HG03575 (cell line): Measurements from ENCODE around the gene PRADC1.
A peak's percentile ranks its signal among the peaks of the same experiment; 100 is the strongest.

ENCODE experiments used
- ATAC-seq: cut with Tn5 transposase; IDR thresholded peaks from one replicate; pipeline ENCODE4 v1.9.1; 2021; ENCODE audit not compliant: unreplicated experiment, insufficient number of reproducible peaks, low FRiP score; ENCODE audit errors: extremely low read depth

Gene PRADC1

DNA sequence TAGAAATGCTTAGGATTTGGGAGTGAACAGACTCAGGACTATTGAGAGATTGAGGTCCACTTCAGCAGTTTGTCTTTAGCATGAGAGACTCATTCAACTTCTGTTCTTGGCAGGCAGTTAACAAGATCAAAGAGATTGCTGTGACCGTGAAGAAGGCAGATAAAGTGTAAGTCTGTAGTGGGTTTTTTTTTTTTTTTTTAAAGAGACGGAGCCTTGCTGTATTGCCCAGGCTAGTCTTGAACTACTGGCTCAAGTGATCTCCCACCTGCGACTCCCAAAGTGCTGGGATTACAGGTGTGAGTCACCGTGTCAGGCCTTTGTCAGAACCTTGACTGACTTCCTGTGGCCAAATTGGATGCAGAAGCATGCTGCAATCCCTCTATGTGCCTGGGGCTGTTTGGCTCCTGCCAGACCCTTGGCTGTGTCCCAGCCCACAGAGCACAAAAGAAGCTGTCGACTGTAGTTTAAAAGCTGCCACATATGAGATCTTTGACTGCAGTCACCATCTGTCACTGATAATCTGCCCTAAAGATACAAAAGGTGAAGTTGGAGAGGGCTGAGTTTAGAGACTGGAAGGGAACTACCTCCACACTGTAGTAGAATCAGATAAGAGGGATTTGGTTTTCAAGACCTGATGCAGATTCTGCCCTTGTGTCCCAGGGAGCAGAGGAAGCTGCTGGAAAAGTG is 11.0 kb upstream of the PRADC1 start:
- ATAC-seq: no peak

DNA sequence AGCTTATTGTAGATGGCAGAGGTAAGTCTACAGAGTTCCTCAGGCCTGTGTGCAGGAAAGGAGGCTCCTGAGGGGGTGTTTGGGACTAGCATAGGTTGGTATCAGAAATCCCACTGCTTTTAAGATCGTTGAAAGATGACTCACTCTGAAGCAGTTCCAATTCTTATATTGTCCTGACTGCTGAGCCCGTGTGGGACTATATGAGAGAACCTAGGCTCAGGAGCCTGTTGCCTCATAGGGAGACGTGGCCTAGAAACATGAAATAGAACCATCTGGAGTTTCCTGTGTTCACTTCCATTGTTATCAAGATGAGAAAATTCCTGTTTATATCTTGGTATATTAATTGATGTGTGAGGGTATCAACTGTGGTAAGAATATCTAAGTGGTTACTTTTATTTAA is 6.7 kb upstream of the PRADC1 start:
- ATAC-seq: no peak

DNA sequence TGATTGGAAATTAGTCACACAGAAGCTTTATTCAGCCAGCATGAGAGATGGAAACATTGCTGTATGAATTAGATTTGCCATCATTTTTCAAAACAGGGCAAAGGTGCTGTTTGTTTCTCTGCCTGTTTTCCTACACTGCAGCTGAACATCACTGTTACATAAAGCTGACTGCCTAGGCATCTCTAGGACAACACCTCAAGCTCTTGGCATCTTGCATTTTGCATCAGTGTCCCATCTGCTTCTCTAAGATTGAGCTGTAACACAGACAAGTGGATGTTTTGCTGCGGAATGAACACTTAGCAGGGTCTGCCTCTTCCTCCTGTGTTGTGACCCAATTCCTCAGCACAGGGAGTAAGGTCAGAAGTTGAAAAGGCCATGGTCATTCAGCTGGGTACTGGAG is 5.9 kb upstream of the PRADC1 start:
- no peak for ATAC-seq

DNA sequence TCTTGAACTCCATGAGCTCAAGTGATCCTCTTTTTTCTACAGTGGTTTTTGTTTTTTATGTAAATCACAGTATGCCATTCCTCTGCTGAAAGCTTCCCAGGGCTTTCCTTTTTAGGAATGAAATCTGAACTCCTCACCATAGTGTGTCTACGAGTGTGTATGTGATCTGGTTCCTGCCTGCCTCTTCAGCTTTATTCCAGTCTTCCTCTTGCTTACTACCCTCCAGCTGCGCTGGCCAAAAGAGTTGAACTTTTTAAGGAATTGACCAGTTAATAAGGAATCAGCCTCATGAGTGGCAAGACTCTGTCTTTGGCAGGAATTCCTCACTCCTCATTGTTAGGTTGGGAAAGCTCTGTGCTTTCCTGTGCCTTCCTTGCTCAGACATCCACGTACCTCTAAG is 5.1 kb upstream of the PRADC1 start:
- no peak for ATAC-seq

DNA sequence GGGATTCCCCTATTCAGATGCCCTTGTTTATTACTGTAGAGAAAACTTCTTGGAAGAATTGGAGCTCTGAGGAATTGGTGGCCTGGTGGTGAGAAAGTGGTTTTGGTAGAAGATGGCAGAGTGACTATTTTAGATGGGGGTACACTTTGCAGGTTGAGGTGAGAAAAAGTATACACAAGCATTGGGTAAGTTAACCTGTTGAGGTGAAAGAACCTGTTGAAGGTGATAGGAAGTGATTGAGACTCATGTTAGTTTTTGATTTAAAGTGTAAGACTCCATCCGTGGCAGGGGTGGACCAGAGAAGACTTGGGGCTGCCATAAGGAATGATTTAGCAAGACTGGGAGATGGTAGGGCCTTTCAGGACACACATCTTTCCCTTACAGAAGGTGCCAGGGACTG is 4.1 kb upstream of the PRADC1 start:
- ATAC-seq: no peak

DNA sequence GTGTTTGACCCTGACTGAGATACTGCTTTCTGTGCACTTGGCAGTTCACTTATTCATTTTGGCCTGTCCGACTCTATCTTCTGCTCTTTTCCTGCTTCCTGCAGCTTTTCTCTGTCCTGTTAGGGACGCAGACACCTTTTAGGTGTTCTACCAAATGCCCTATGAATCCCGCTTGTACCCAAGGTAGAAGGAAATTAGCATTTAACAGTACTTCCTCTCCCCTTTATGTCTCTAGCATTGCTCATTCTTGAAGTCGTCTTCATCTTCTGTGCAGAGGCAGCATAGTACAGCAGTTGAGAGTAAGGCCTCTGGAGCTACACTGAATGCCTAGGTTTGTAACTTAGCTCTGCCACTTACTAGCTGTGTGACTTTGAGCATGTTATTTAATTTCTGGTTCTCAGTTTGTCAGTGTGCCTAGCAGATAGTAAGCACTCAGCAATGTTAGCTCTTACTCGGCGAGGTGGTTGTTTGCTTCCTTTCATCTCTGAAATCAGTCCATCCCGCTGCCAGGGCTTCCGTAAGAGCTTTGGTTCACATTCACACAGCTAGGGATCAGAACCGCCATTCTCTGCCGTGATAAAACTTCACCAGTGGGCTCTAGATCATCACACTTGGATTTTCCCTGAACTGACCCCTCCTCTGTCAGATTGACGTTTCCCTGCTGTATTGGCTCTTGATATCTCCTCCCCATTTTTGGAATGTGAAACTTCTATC is 2.4 kb upstream of the PRADC1 start:
- no peak for ATAC-seq

DNA sequence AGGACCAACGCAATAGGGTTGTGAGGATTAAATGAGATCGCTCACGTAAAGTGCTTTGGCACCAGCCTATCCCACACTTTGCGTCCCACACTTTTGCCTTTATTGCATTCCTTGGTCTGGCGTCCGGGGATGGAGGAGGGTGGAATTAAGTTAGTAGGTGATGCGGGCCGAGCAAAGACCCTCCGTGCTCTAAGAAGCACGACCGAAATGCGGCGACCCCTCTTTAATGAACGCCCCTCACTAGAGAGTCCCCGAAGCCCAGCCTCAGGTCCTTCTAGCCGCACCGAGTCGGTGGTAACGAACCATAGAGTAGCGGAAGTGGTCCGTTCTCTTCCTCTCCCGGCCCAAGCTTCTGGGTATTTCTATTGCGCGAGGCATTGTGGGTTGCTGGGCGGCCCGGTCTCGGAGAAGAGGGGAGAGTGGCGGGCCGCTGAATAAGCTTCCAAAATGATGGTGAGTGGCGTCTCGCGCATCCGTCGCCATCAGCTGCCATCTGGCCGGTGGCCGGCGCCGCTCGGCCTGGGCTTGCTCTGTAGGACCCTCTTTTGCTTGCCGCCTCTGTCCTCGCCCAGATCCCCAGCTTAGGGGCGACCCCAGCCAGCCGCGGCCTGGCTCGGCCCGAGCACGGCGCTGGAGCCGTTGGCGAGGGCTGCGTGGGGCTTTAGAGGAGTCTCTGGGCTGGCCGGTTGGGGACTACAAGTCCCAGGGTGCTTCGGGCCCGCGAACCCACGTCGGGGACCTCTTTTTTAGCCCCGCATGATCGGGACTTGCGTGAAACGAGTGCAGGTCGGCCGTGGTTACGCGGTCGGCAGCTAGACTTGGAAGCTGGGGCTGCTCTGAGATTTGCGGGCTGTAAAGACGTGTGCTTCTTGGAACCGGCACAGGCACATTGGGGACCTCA is 1.1 kb upstream of the PRADC1 start, which contains the start of gene CCT7:
Gene CCT7, plus strand, starts transcription at position 377 of the 901 bp plus-strand sequence. Its CDS starts 71 bp downstream, at position 448.
- ATAC-seq: peak; percentile 30

DNA sequence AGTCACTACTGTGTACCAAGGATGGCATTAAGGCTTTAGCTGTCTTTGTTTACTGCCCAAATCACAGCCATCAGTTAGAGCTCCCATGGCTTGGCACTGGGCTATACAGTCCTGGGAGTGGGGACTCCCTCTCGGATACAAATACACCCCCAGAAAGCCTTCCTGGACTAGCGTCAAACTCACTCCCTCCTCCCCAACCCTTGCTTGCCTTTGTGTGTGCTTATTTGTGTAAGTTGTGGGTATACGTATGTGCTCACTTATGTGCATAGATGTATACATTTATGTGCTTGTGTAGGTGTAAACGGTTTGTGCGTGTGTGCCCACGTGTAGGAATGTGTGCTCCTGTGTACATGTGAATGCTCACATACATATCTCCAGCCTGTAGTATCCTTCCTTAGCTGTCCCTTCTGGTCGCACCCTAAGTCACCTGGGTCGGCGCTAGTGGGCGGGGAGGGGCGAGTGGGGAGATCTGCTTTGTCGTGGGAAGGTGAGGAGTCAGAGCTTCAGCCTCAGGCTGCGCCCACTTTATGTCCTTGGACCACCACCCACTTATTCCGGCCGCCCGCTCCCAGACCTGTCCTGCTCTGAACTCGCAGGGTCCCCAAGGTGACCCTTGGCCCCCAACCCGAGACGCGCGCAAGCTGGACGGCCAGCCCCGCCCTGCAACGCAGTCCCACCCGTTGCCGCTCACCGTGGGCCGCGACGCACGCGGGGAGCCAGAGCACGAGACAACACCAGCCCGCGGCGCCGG is 461 bp downstream of the PRADC1 start:
- no peak for ATAC-seq

DNA sequence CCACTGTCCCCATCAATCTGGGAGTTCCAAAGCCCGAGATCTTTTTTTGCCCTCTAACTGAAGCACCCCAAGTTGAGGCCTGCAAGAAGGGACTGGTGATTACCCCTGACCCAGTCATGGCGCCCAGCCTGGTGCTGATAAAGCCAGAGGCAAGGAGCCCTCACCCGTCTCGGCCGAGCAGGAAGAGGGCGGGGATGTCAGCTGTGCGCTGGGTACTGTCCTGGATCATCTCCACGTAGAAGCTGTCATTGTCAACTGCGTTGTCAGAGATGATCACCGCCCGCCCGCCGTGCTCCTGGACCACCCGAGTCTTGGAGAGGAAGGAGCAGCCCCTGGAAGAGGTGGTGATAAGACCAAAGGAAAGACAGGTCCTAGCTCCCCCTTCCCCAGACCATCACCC is 4.4 kb downstream of the PRADC1 start:
- no peak for ATAC-seq

DNA sequence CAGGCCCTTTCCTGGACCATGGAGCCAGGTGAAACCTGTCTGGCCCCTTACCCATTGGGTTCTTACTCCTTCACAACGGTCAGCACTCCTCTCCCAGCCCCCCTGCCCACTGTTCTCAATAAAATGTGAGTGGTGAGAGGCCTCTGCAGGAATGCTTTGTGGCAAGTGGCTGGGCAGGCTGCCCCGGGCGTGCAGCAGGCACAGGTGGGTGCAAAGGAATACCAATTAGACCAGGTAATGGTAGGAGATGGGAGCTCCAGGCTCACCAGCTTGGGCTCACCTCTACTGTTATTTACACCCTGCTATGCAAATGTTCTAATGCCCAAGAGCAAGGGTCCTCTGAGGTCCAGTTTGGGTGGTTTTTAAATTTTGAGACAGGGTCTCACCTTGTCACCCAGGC is 6.0 kb downstream of the PRADC1 start:
- ATAC-seq: no peak

DNA sequence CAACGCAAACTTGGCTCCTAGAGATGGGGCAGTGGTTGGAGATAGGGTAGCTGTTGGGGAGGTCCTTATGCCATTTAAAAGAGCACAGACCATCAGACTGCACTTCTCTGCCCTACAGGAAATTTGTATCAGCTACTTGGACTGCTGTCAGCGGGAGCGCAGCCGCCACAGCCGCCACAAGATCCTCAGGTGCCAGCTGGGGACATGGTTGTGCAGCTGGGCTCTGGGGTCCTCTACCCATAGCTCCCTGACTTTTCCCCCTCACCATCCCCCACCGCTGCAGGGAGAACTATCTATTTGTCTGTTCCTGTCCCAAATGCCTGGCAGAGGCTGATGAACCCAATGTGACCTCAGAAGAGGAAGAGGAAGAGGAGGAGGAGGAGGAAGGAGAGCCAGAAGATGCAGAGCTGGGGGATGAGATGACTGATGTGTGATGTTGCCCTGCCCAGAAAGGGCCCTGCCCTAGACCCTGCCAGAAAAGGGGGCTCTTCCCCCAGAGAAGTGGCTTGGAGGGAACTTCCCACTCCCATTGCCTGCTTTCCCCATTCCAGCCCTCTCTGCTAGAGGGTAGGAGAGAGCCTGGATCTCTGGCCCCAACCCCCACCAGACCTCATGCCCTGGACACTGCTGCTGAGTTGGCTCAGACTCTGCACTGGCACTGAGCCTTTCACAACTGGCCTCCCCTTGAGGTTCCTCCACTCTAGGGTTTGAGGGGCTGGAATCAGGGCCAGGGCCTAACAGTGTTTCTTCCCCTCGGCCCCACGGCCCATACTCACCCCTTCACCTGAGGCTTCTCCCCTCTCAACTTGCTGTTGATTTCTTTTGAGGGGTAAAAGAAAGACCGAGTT is 7.3 kb downstream of the PRADC1 start:
- no peak for ATAC-seq

DNA sequence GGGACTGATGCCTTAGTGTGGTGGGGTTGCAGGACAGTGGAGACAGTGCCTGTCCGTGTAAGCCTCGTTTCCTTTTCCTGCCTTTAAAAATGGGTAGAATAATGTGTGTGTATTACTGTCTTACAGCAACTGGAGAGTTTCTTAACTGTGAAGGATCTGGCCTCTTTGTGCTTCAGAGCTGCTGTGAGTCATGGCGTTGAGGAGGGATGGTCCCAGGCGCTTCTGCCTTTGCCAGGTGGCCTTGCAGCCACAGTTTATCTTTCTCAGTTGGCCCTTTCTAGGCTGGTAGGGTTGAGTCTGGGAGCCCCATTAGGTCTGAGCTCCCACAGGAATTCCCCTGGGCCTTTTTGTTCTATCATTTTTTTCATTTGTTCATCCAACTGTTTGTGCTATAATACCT is 9.2 kb downstream of the PRADC1 start:
- ATAC-seq: no peak

DNA sequence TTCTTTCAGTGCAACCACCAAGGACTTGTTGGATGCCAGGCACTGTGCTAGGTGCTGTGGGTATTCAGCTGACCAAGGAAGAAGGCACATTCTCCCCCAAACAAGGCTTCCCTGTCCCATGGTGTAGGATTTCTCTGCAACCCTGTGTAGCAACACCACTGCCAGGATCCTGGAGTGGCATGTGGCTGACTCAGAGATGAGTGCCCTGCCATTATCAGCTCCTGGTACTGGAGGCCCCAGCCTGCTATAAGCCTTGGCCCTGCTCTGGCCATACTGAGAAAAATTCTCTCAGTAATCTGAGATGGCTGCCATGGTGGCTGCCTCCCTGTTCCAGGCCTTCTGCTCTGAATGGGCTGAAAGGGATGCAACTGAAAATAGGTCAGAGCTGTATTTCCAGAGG is 14.7 kb downstream of the PRADC1 start:
- ATAC-seq: no peak

DNA sequence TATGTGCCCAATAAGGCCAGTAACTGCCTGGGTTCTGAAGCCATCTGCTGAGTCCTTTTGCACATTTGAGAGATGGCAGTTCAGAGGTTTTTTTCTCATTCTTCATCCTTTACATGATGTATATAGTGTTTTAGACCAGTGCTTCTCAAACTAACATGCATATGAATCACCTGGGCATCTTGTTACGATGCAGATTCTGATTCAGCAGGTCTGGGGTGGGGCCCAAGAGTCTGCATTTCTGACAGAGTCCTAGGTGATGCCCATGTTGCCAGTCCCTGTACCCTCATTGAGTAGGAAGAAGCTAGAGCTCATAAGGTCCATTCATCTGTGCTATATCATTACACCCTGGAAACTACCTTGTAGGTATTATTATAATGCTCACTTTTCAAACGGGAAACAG is 15.2 kb downstream of the PRADC1 start:
- ATAC-seq: no peak

DNA sequence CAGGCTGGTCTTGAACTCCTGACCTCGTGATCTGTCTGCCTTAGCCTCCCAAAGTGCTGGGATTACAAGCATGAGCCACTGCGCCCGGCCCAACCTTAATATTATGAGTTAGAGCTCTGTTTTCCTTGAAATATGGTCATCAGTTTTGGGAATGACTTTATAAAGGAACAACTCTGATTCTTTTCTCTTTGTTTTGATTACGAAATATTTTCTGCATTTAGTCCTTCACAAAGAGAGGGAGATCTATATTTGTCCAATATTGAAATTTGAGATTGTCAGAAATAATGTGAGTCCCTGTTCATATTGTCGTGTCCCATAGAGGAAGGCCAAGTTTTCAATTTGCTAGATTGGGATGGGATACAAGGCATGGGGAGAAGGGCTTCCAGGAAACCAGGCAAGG is 15.9 kb downstream of the PRADC1 start:
- ATAC-seq: no peak

DNA sequence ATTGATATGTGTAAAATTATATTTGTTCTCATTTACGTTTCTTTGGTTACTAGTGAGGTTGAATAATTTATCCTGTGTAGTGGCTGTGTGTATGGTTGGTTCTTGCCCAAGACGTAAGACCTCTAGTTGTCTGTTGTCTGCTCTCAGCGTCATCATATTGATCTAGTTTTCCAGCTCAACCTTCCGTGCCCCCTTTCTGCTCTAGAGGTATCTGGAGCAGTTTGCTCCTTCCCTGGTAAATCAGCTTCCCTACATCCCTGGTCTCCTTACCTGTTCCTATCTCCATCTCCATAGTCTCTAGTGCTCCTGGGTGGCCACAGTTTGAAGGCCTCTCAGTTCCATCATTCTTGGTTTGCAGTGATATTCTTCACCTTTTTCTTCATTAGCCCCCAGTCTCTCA is 17.8 kb downstream of the PRADC1 start:
- no peak for ATAC-seq

DNA sequence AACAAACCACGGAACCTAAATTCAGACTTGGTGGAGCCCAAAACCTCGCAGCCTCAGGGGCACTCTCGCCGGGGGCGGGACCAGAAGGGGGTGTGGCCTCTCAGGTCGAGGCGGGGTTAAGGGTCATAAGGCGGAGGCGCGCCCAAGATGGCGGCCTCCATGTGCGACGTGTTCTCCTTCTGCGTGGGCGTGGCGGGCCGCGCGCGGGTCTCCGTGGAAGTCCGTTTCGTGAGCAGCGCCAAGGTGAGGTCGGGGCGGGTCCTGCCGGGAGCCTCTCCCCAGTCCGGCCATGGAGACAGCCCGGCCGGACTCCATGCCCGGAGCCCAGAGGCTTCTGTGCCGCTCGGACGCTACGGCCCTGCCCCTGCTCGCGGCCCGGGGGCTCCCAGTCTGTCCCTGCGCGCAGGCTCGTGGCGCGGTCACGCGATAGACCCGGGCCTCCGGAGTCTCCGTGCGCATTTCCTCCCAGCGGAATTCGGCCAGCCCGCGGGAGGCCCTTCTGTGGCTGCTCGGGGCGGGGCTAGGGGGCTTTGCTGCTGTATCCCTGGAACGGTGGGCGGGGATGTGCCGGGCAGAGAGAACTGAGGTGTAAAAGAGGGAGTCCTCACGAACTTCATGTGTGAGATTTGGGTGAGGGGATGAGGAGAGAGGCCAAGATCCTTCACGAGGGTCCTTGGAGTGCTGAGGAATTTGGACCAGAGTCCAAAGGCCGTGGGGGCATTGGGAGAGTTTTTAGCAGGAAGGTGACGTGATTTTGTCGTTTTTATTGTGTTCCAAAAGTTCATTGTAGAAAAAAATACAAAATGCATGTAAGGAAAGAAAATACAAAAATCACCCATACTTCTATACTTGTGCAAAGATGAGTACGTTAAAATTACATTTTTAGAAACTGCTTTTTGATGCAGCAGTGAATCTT is 18.7 kb downstream of the PRADC1 start, which contains the start of gene SMYD5:
Gene SMYD5, plus strand, starts transcription at position 126 of the 916 bp plus-strand sequence. Its CDS starts 22 bp downstream, at position 148.
- peak; percentile 74 for ATAC-seq
